Measurements from ENCODE around the gene SLC45A2. TPM values are rescaled to one million over a fixed set of nuclear protein-coding genes. Genes with fewer than 3 reads are reported as not detected.
A peak's percentile ranks its signal among the peaks of the same experiment; 100 is the strongest.

SLC45A2 gene
- total RNA-seq, 1 donor, result 0.09 TPM

GRCh38 chr5:33933723-33934169 is 50.7 kb downstream of the SLC45A2 start:
- TF ChIP-seq, protein P1, sequence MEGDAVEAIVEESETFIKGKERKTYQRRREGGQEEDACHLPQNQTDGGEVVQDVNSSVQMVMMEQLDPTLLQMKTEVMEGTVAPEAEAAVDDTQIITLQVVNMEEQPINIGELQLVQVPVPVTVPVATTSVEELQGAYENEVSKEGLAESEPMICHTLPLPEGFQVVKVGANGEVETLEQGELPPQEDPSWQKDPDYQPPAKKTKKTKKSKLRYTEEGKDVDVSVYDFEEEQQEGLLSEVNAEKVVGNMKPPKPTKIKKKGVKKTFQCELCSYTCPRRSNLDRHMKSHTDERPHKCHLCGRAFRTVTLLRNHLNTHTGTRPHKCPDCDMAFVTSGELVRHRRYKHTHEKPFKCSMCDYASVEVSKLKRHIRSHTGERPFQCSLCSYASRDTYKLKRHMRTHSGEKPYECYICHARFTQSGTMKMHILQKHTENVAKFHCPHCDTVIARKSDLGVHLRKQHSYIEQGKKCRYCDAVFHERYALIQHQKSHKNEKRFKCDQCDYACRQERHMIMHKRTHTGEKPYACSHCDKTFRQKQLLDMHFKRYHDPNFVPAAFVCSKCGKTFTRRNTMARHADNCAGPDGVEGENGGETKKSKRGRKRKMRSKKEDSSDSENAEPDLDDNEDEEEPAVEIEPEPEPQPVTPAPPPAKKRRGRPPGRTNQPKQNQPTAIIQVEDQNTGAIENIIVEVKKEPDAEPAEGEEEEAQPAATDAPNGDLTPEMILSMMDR (IDR thresholded peaks at IDR 0.05; ENCODE audit: insufficient read depth, low read length), result no peak
- DNase-seq (ENCODE audit: low read depth), result no peak
- no peak overlapping the region for H3K4me3 ChIP-seq (ENCODE audit: low read depth, low read length)

- DNase-seq (ENCODE audit: low read depth), result no peak
- TF ChIP-seq, protein P1 (IDR thresholded peaks at IDR 0.05; ENCODE audit: insufficient read depth, low read length), result no peak
- no peak overlapping the region for H3K4me3 ChIP-seq (ENCODE audit: low read depth, low read length)
Observed at GRCh38 chr5:33931136-33931535, 53.4 kb downstream of the SLC45A2 start.

GRCh38 chr5:33929925-33930690 is 54.4 kb downstream of the SLC45A2 start:
- peak; percentile 58 for DNase-seq (ENCODE audit: low read depth)
- H3K4me3 ChIP-seq (ENCODE audit: low read depth, low read length), result no peak overlapping the region
- TF ChIP-seq, protein P1 (IDR thresholded peaks at IDR 0.05; ENCODE audit: insufficient read depth, low read length), result no peak

GRCh38 chr5:33928283-33928682 is 56.2 kb downstream of the SLC45A2 start:
- H3K4me3 ChIP-seq (ENCODE audit: low read depth, low read length), result no peak overlapping the region
- TF ChIP-seq, protein P1 (IDR thresholded peaks at IDR 0.05; ENCODE audit: insufficient read depth, low read length), result no peak
- DNase-seq (ENCODE audit: low read depth), result no peak

DNA sequence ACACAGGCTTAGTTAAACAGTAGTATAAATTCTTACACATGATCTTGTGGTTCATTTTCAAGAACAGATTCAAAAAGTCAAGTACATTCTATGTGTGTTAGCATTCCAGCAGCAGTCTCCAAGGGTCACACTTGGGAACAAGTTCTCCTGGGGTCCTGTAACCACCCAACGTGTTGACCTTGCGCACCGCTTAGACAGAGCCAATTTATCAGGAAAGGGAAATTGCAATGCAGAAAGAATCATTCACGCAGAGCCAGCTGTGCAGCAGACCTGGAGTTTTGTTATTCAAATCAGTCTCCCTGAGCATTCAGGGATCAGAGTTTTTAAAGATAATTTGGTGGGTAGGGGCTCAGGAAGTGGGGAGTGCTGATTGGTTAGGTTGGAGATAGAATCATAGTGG is 56.8 kb downstream of the SLC45A2 start:
- TF ChIP-seq, protein P1 (IDR thresholded peaks at IDR 0.05; ENCODE audit: insufficient read depth, low read length), result no peak
- no peak for DNase-seq (ENCODE audit: low read depth)
- no peak overlapping the region for H3K4me3 ChIP-seq (ENCODE audit: low read depth, low read length)

- H3K4me3 ChIP-seq (ENCODE audit: low read depth, low read length), result no peak overlapping the region
- TF ChIP-seq, protein P1 (IDR thresholded peaks at IDR 0.05; ENCODE audit: insufficient read depth, low read length), result no peak
- no peak for DNase-seq (ENCODE audit: low read depth)
Observed at GRCh38 chr5:33925278-33925677, 59.2 kb downstream of the SLC45A2 start.

Measured in fibroblast of the aortic adventitia (primary cell).